Fibroblast of pulmonary artery (primary cell): Measurements from ENCODE around the gene AKTIP.

Source experiments
- DNase-seq: peaks from one replicate; pipeline ENCODE4 v3.0.0-alpha.2; 2010; ENCODE audit warnings: low read depth
- H3K4me3 ChIP-seq: replicated peaks from 2 replicates; pipeline ENCODE4 v1.5.1; 2011; ENCODE audit warnings: low read depth, mild to moderate bottlenecking, control low read depth, low read length, moderate library complexity
- CTCF ChIP-seq: IDR thresholded peaks from 2 replicates; pipeline ENCODE4 v1.5.1; 2011; ENCODE audit warnings: mild to moderate bottlenecking, control low read depth, low read length, inconsistent platforms; ENCODE audit errors: missing control alignments

AKTIP gene

GRCh38 chr16:53511403-53512280 is 8.6 kb upstream of the AKTIP start:
- no peak for DNase-seq
- H3K4me3 ChIP-seq, result no peak overlapping the region

GRCh38 chr16:53511084-53511402 is 8.0 kb upstream of the AKTIP start:
- TF ChIP-seq CTCF, result no peak
- no peak overlapping the region for H3K4me3 ChIP-seq
- no peak for DNase-seq

More at GRCh38 chr16:53511403-53512280, 8.6 kb upstream of the AKTIP start:
- TF ChIP-seq CTCF, result no peak

GRCh38 chr16:53510704-53511070 is 7.7 kb upstream of the AKTIP start:
- H3K4me3 ChIP-seq, result no peak overlapping the region
- no peak for TF ChIP-seq CTCF
- no peak for DNase-seq

GRCh38 chr16:53509906-53510703 is 7.1 kb upstream of the AKTIP start:
- H3K4me3 ChIP-seq, result no peak overlapping the region
- peak; percentile 95 for TF ChIP-seq CTCF
- peak; percentile 81 for DNase-seq

GRCh38 chr16:53507464-53508179 is 4.6 kb upstream of the AKTIP start:
- DNase-seq, result no peak
- H3K4me3 ChIP-seq, result no peak overlapping the region
- TF ChIP-seq CTCF, result no peak

- H3K4me3 ChIP-seq, result no peak overlapping the region
- DNase-seq, result no peak
- TF ChIP-seq CTCF, result no peak
Observed at GRCh38 chr16:53506254-53506653, 3.2 kb upstream of the AKTIP start.
